ACC112 (cell line): Measurements from ENCODE around the gene SMURF2.

Experiments
- H2AFZ ChIP-seq: fragments of 200-600 bp; sonication (generic); one replicate; pipeline ENCODE4 v1.6.0; 2017; ENCODE audit warnings: antibody characterized with exemption, low read length; ENCODE audit not compliant: unreplicated experiment
- H3K27ac ChIP-seq: fragments of 200-600 bp; sonication (generic); 2 replicates; pipeline ENCODE4 v1.5.1; 2014; ENCODE audit warnings: low read depth, mild to moderate bottlenecking, antibody characterized with exemption, low read length, moderate library complexity
- H3K27me3 ChIP-seq: fragments of 200-600 bp; sonication (generic); 2 replicates; pipeline ENCODE4 v1.6.1; 2014; ENCODE audit warnings: mild to moderate bottlenecking, antibody characterized with exemption, low read length, moderate library complexity, mixed read lengths; ENCODE audit not compliant: insufficient read depth
- H3K36me3 ChIP-seq: fragments of 200-600 bp; sonication (generic); 2 replicates; pipeline ENCODE4 v1.6.1; 2016; ENCODE audit warnings: mild to moderate bottlenecking, antibody characterized with exemption, low read length, moderate library complexity, mixed read lengths; ENCODE audit not compliant: insufficient read depth
- H3K4me1 ChIP-seq: fragments of 200-600 bp; sonication (generic); one replicate; pipeline ENCODE4 v1.6.1; 2016; ENCODE audit warnings: low read length, mixed read lengths; ENCODE audit not compliant: insufficient read depth, unreplicated experiment, control insufficient read depth
- H3K4me3 ChIP-seq: fragments of 200-600 bp; sonication (generic); 2 replicates; pipeline ENCODE4 v1.5.1; 2014; ENCODE audit warnings: mild to moderate bottlenecking, low read depth, low read length
- H3K79me2 ChIP-seq: fragments of 200-600 bp; sonication (generic); one replicate; pipeline ENCODE4 v1.6.0; 2016; ENCODE audit warnings: low read length; ENCODE audit not compliant: control insufficient read depth, unreplicated experiment, insufficient read depth

SMURF2 gene

DNA sequence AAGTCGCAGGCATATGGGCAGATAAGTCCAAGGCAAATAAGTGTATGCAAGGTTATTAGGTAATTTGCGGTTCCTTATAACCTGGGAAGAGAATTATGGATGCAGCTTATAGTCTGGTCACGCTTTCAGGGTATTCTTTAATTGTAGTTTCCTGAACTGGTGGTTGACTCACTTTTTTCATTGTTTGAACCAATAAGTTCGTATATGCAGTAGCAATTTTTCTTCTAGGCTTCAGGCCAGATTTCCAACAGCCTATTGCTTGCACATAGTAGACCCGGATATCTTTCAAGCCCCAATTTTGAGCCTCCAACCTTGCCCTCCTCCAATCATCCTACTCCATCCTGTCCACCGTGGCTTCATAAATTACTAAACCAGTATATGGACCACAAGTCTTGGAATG is 142.5 kb downstream of the SMURF2 start:
- Histone ChIP-seq H2AFZ (no peak overlapping the region), H3K36me3 (peaks cover 44% of the 10 kb centered on the region), H3K79me2 (no peaks in the 10 kb centered on the region)

DNA sequence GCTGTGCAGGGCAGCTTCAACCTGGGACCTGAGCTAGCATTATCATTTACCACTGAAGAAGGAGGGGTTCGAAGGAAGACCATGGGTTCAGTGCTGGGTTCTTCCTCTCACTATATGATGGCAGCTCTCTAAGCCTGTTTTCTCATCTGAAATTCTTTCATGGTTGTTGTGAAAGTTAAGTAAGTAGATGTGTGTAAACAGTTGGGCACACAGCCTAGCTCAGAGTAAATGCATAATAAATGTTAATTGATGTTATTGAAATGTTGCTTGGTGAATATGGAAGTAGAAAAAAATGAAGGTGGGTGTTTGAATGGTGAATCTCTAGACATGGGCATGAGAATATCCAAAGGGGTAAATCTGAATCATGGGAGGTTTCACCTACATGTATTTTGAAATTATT is 146.3 kb downstream of the SMURF2 start:
- H2AFZ ChIP-seq = no peak overlapping the region
- H3K36me3 ChIP-seq = peaks cover 46% of the 10 kb centered on the region

More for the DNA sequence above, 142.5 kb downstream of the SMURF2 start:
- Histone ChIP-seq H3K27me3 (no peaks in the 10 kb centered on the region), H3K4me3 (no peak overlapping the region), H3K27ac (no peak overlapping the region), H3K4me1 (peaks cover 6% of the 10 kb centered on the region)

DNA sequence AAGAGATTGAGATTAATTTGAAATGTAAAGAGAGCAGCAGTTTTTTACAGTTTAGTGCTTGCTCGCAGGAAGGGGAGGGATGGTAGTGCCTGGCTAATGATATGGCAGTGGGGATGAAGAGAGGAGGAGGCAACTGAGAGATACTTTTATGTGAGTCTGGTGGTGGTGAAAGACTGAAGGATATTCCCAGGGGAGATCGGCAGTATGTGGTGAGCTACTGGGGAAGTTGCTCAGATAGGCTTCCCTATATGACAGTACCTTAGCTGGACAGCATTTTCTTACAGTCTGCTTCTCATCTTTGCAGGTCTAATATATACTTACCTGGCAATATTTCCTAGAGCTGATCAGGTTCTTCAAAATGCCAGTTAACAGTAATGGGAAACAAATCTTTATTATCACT is 146.7 kb downstream of the SMURF2 start:
- H2AFZ ChIP-seq = no peak overlapping the region
- H3K4me3 ChIP-seq = no peak overlapping the region
- peaks cover 13% of the 10 kb centered on the region for H3K79me2 ChIP-seq
- peaks cover 8% of the 10 kb centered on the region for H3K4me1 ChIP-seq
- H3K27me3 ChIP-seq = no peaks in the 10 kb centered on the region
- H3K27ac ChIP-seq = no peak overlapping the region
- H3K36me3 ChIP-seq = peaks cover 46% of the 10 kb centered on the region

More for the DNA sequence above, 146.3 kb downstream of the SMURF2 start:
- no peaks in the 10 kb centered on the region for H3K27me3 ChIP-seq
- H3K4me1 ChIP-seq = peaks cover 8% of the 10 kb centered on the region
- H3K4me3 ChIP-seq = no peak overlapping the region
- H3K79me2 ChIP-seq = peaks cover 13% of the 10 kb centered on the region
- H3K27ac ChIP-seq = no peak overlapping the region

DNA sequence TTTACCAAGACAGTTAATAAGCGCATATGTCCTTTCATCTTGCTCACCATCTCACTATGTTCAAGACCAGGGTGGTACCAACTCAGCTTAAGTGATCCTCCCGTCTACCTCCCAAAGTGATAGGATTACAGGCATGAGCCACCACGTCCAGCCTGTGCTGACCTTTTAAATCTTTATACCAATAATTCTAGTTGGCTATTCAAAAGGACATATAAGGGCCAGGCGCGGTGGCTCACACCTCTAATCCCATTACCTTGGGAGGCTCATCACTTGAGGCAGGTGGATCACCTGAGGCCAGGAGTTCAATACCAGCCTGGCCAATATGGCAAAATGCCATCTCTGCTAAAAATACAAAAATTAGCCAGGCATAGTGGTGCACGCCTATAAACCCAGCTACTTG is 152.9 kb downstream of the SMURF2 start:
- Histone ChIP-seq H3K4me3 (no peak overlapping the region; the same call in 1 of the 2 replicates), H3K4me1 (peaks cover 11% of the 10 kb centered on the region), H3K36me3 (peaks cover 34% of the 10 kb centered on the region)

DNA sequence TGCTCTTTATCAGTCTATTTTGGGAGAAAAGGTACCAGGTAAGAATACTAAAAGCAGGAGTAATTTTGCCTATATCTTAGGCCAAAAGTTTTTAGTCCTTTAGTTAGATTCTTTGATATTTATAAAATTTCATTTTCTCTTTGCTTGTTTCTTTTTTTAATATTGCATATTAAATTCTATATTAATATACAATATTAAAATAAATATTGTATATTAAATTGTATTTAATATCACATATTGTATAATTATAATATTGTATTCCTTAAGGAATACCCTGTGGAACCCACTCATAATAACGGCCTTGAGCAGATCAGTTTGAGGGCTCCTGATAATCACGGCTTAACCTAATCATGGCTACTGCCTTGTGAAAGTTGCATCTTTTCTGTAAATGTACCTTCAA is 153.4 kb downstream of the SMURF2 start:
- H3K27ac ChIP-seq = no peak overlapping the region
- H3K4me3 ChIP-seq = peak overlapping the region; percentile 85
- H3K4me1 ChIP-seq = peaks cover 16% of the 10 kb centered on the region
- H2AFZ ChIP-seq = no peak overlapping the region
- H3K27me3 ChIP-seq = no peaks in the 10 kb centered on the region
- peaks cover 36% of the 10 kb centered on the region for H3K36me3 ChIP-seq
- peaks cover 68% of the 10 kb centered on the region for H3K79me2 ChIP-seq

More for the DNA sequence above, 152.9 kb downstream of the SMURF2 start:
- Histone ChIP-seq H3K27me3 (no peaks in the 10 kb centered on the region), H3K79me2 (peaks cover 63% of the 10 kb centered on the region), H2AFZ (no peak overlapping the region), H3K27ac (no peak overlapping the region)

GRCh38 chr17:64507413-64507782 is 154.7 kb downstream of the SMURF2 start:
- Histone ChIP-seq H3K36me3 (peaks cover 36% of the 10 kb centered on the region), H3K27me3 (no peaks in the 10 kb centered on the region), H3K4me3 (peak overlapping the region; percentile 85)

GRCh38 chr17:64506576-64507412 is 155.3 kb downstream of the SMURF2 start, which contains the start of gene CEP95:
CEP95 (plus strand) TSS chr17:64506977; CDS start chr17:64507098, 121 bp downstream.
- H3K4me3 ChIP-seq = peak within 1 kb of the TSS; percentile 85
- peak within 1 kb of the TSS; percentile 96 for H2AFZ ChIP-seq
- no peaks in the 10 kb centered on the region for H3K27me3 ChIP-seq
- H3K79me2 ChIP-seq = peaks cover 77% of the 10 kb centered on the region
- peaks cover 35% of the 10 kb centered on the region for H3K4me1 ChIP-seq
- H3K27ac ChIP-seq = peak within 1 kb of the TSS; percentile 98
- H3K36me3 ChIP-seq = peaks cover 42% of the 10 kb centered on the region

More at GRCh38 chr17:64507413-64507782, 154.7 kb downstream of the SMURF2 start:
- peaks cover 29% of the 10 kb centered on the region for H3K4me1 ChIP-seq
- peak overlapping the region; percentile 98 for H3K27ac ChIP-seq
- H3K79me2 ChIP-seq = peaks cover 75% of the 10 kb centered on the region
- peak overlapping the region; percentile 96 for H2AFZ ChIP-seq

- peak within 1 kb of the TSS; percentile 98 for H3K27ac ChIP-seq
- peaks cover 40% of the 10 kb centered on the region for H3K4me1 ChIP-seq
- H3K36me3 ChIP-seq = peaks cover 48% of the 10 kb centered on the region
- H3K4me3 ChIP-seq = peak within 1 kb of the TSS; percentile 85
- peak within 1 kb of the TSS; percentile 96 for H2AFZ ChIP-seq
- H3K79me2 ChIP-seq = peaks cover 83% of the 10 kb centered on the region
- H3K27me3 ChIP-seq = no peaks in the 10 kb centered on the region
These were observed 155.9 kb downstream of the SMURF2 start, which contains the start of gene DDX5 for GRCh38 chr17:64506201-64506575. DDX5 (minus strand) TSS chr17:64506289; CDS start chr17:64506119, 170 bp downstream.

GRCh38 chr17:64505340-64506200 is 156.5 kb downstream of the SMURF2 start:
- peak overlapping the region; percentile 85 for H3K4me3 ChIP-seq
- no peak overlapping the region for H2AFZ ChIP-seq
- peak overlapping the region; percentile 98 for H3K27ac ChIP-seq
- peaks cover 46% of the 10 kb centered on the region for H3K4me1 ChIP-seq
- peaks cover 89% of the 10 kb centered on the region for H3K79me2 ChIP-seq
- no peaks in the 10 kb centered on the region for H3K27me3 ChIP-seq
- H3K36me3 ChIP-seq = peaks cover 54% of the 10 kb centered on the region

GRCh38 chr17:64504769-64505339 is 157.3 kb downstream of the SMURF2 start:
- H2AFZ ChIP-seq = no peak overlapping the region
- peaks cover 57% of the 10 kb centered on the region for H3K36me3 ChIP-seq
- peak overlapping the region; percentile 85 for H3K4me3 ChIP-seq
- H3K27ac ChIP-seq = peak overlapping the region; percentile 98
- H3K79me2 ChIP-seq = peaks cover 91% of the 10 kb centered on the region
- H3K27me3 ChIP-seq = no peaks in the 10 kb centered on the region
- peaks cover 53% of the 10 kb centered on the region for H3K4me1 ChIP-seq
